ENCODE results near the gene CNTN4. TPM values are rescaled to one million over a fixed set of nuclear protein-coding genes. Genes with fewer than 3 reads are reported as not detected.
"Not testable (repeated sequence)": the region's sequence is repeated elsewhere in the genome, so short reads cannot be mapped to it uniquely, and the experiment has no call there.

Gene CNTN4
- total RNA-seq, 2 donors from 2014 or later: 13.0 to 50.1 TPM

DNA sequence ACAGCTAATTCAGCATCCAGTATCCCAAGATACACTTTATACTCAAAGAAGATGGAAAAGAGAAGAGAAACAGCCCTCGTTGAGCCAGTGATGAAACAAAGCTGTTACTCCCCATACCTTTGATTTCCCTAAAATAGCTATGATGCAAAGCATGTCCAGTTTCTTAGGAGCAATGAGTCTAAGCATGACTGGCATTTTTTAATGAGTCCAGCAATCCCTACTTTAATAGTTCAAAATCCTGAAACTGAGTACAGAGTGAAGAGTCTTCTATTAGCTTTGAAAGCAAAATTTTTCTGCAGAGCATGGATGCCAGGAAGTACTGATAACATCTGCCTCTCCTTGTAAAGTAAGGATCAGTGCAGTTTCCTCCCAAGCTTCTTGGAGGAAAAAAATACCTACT, 708.8 kb downstream of the CNTN4 start:
- no peaks in the 10 kb centered on the region for H3K27me3 ChIP-seq
- no peak overlapping the region for H3K4me3 ChIP-seq
- H3K27ac ChIP-seq: no peak overlapping the region
- H3K9me3 ChIP-seq: no peaks in the 10 kb centered on the region
- intact Hi-C loops (cut with DNase I): no loop called here
- TF ChIP-seq, protein P1, sequence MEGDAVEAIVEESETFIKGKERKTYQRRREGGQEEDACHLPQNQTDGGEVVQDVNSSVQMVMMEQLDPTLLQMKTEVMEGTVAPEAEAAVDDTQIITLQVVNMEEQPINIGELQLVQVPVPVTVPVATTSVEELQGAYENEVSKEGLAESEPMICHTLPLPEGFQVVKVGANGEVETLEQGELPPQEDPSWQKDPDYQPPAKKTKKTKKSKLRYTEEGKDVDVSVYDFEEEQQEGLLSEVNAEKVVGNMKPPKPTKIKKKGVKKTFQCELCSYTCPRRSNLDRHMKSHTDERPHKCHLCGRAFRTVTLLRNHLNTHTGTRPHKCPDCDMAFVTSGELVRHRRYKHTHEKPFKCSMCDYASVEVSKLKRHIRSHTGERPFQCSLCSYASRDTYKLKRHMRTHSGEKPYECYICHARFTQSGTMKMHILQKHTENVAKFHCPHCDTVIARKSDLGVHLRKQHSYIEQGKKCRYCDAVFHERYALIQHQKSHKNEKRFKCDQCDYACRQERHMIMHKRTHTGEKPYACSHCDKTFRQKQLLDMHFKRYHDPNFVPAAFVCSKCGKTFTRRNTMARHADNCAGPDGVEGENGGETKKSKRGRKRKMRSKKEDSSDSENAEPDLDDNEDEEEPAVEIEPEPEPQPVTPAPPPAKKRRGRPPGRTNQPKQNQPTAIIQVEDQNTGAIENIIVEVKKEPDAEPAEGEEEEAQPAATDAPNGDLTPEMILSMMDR (IDR thresholded peaks at IDR 0.05): no peak
- TF ChIP-seq POLR2A (IDR thresholded peaks at IDR 0.05): no peak
- no peak for DNase-seq
- no peak for ATAC-seq
- H3K4me1 ChIP-seq: no peaks in the 10 kb centered on the region
- H3K36me3 ChIP-seq (replicated peaks in 1 of 2; ENCODE audit: insufficient read depth in 1 of 2, low read depth in 2 of 2): no peaks in the 10 kb centered on the region
- 36 to 50% methylated on average over 1 of the region's 1 CpG for WGBS, 2 donors

DNA sequence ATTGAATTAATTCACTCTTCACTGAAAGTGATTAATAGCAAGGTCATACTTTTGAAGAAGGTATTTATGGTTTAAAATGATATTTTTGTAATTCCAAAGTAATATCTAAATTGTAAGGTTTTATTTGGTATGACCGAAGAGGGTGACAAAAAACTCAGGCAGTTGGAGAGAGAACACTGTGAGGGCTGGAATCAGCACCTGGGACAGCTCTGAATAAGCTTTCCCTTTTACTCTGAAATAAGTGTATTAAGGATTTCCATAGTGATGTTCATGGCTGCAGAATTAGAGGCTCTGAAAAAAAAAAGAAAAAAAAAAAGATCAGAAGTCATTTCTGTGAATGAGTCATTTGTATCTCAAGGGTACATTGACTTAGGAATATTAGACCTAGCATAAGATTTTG, 712.1 kb downstream of the CNTN4 start:
- no peak for ATAC-seq
- intact Hi-C loops (cut with DNase I): no loop called here
- WGBS, 2 donors: 50 to 64% methylated on average over 1 of the region's 1 CpG
- TF ChIP-seq, protein P1 (IDR thresholded peaks at IDR 0.05): no peak
- no peak for TF ChIP-seq POLR2A (IDR thresholded peaks at IDR 0.05)
- no peak for DNase-seq
- Histone ChIP-seq H3K4me3 (no peak overlapping the region), H3K4me1 (no peaks in the 10 kb centered on the region), H3K27me3 (no peaks in the 10 kb centered on the region), H3K36me3 (replicated peaks in 1 of 2; ENCODE audit: insufficient read depth in 1 of 2, low read depth in 2 of 2) (no peaks in the 10 kb centered on the region), H3K27ac (no peak overlapping the region), H3K9me3 (no peaks in the 10 kb centered on the region)

DNA sequence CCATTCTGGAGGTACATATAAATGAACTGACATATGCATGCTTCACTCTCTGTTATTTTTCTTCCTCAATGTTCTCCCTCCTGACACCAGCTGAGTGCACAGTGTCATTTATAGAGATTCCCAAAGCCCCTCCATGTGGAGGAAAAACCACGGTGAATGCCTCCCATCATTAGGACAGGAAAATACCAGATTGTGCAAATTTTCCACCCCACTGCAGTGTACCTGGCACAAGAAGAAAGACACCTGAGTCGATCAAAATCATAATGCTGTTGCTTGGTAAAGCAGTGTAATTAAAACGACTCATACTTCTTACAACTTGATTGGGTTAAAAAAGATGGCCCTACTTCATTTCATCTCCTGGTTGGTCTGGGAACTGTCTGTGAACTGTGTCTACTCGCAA, 720.9 kb downstream of the CNTN4 start:
- intact Hi-C loops (cut with DNase I): no loop called here
- H3K36me3 ChIP-seq (replicated peaks in 1 of 2; ENCODE audit: insufficient read depth in 1 of 2, low read depth in 2 of 2): no peaks in the 10 kb centered on the region
- H3K9me3 ChIP-seq: no peaks in the 10 kb centered on the region
- no peak for ATAC-seq
- H3K27ac ChIP-seq: no peak overlapping the region
- no peak for DNase-seq
- no peaks in the 10 kb centered on the region for H3K4me1 ChIP-seq
- 58 to 65% methylated on average over 4 of the region's 4 CpGs for WGBS, 2 donors
- no peaks in the 10 kb centered on the region for H3K27me3 ChIP-seq
- no peak overlapping the region for H3K4me3 ChIP-seq
- TF ChIP-seq, protein P1 (IDR thresholded peaks at IDR 0.05): no peak
- TF ChIP-seq POLR2A (IDR thresholded peaks at IDR 0.05): no peak

DNA sequence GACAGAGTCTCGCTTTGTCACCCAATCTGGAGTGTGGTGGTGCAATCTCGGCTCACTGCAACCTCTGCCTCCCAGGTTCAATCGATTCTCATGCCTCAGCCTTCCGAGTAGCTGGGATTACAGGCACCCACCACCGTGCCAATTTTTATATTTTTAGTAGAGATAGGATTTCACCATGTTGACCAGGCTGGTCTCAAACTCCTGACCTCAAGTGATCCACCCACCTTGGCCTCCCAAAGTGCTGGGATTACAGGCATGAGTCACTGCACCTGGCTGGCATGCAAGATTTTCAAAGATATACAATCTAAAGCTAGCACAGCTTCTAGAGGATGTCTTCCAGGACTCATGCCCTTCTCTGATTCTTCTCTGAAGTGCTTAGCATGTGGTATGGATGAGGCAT, 722.3 kb downstream of the CNTN4 start:
- intact Hi-C loops (cut with DNase I); H3K9me3 ChIP-seq; H3K4me1 ChIP-seq; H3K27me3 ChIP-seq; H3K36me3 ChIP-seq (replicated peaks in 1 of 2; ENCODE audit: insufficient read depth in 1 of 2, low read depth in 2 of 2); DNase-seq; H3K4me3 ChIP-seq; H3K27ac ChIP-seq; ATAC-seq: not testable (repeated sequence)
- WGBS, 2 donors: 64 to 74% methylated on average over 4 to 5 of the region's 5 CpGs

DNA sequence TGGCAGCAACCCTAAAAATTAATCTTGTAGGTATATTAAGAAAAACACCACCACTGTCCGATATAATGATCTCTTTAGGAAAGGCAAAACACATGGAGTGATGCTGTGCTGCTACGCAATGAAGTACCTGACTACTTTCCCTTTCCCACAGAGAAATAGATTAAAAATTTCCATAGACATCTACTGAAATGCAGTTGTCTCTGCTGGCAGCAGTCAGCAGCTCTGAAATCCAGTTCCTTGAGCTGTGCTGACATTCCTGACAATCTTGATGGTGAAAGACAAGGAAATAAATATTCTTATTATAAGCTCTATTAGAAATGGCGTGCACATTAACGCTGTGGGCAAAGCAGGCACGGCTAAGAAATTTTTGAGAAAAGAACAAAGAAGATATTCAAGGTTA, 723.9 kb downstream of the CNTN4 start:
- H3K4me3 ChIP-seq: no peak overlapping the region
- ATAC-seq (no peak), DNase-seq (no peak)
- H3K4me1 ChIP-seq: no peaks in the 10 kb centered on the region
- WGBS, 2 donors: 78 to 83% methylated on average over 5 of the region's 5 CpGs
- intact Hi-C loops (cut with DNase I): no loop called here
- no peaks in the 10 kb centered on the region for H3K36me3 ChIP-seq (replicated peaks in 1 of 2; ENCODE audit: insufficient read depth in 1 of 2, low read depth in 2 of 2)
- no peak for TF ChIP-seq POLR2A (IDR thresholded peaks at IDR 0.05)
- TF ChIP-seq, protein P1 (IDR thresholded peaks at IDR 0.05): no peak
- no peaks in the 10 kb centered on the region for H3K27me3 ChIP-seq
- H3K27ac ChIP-seq: no peak overlapping the region
- no peaks in the 10 kb centered on the region for H3K9me3 ChIP-seq

All from body of pancreas (tissue), 4 donors.